ENCODE results near the gene SH3BP1.

Gene SH3BP1

GRCh38 chr22:37617431-37617830 is 22.0 kb upstream of the SH3BP1 start:
- no peak for DNase-seq

- DNase-seq: no peak
These were observed 21.3 kb upstream of the SH3BP1 start for GRCh38 chr22:37618072-37618656.

- no peak for DNase-seq
These were observed 20.8 kb upstream of the SH3BP1 start for GRCh38 chr22:37618674-37619073.

GRCh38 chr22:37619991-37620390 is 19.5 kb upstream of the SH3BP1 start:
- no peak for DNase-seq

GRCh38 chr22:37621352-37621860 is 18.1 kb upstream of the SH3BP1 start:
- DNase-seq: no peak

- peak; percentile 77 for DNase-seq
These were observed 16.1 kb upstream of the SH3BP1 start for GRCh38 chr22:37623075-37624016.

- DNase-seq: no peak
These were observed 15.5 kb upstream of the SH3BP1 start for GRCh38 chr22:37624017-37624365.

GRCh38 chr22:37624876-37625275 is 14.6 kb upstream of the SH3BP1 start:
- no peak for DNase-seq

- no peak for DNase-seq
These were observed 13.7 kb upstream of the SH3BP1 start for GRCh38 chr22:37625737-37626136.

- DNase-seq: no peak
These were observed 13.3 kb upstream of the SH3BP1 start for GRCh38 chr22:37626144-37626543.

- DNase-seq: no peak
These were observed 12.9 kb upstream of the SH3BP1 start for GRCh38 chr22:37626556-37627075.

GRCh38 chr22:37627121-37627520 is 12.3 kb upstream of the SH3BP1 start:
- DNase-seq: no peak

GRCh38 chr22:37627545-37627944 is 11.9 kb upstream of the SH3BP1 start:
- DNase-seq: peak; percentile 57

- DNase-seq: no peak
These were observed 10.6 kb upstream of the SH3BP1 start for GRCh38 chr22:37628830-37629229.

GRCh38 chr22:37629928-37630327 is 9.5 kb upstream of the SH3BP1 start:
- no peak for DNase-seq

- DNase-seq: no peak
These were observed 8.5 kb upstream of the SH3BP1 start for GRCh38 chr22:37630839-37631435.

GRCh38 chr22:37631448-37632173 is 7.9 kb upstream of the SH3BP1 start:
- DNase-seq: no peak

- no peak for DNase-seq
These were observed 7.0 kb upstream of the SH3BP1 start for GRCh38 chr22:37632174-37633088.

GRCh38 chr22:37633089-37633624 is 6.3 kb upstream of the SH3BP1 start:
- DNase-seq: peak; percentile 51

- peak; percentile 73 for DNase-seq
These were observed 5.6 kb upstream of the SH3BP1 start for GRCh38 chr22:37633625-37634416.

All from CD4-positive, alpha-beta T cell treated with Interferon gamma for 1 hour (primary cell).